Nephron progenitor cell (in vitro differentiated cells): ENCODE results near the gene MAML2.

Source experiments
- DNase-seq: peaks from one replicate; pipeline ENCODE4 v3.0.0; 2021
- H3K27ac Mint-ChIP-seq: 2 replicates; pipeline ENCODE4 v1.8.0; 2021; ENCODE audit warnings: mild to moderate bottlenecking, moderate library complexity, mixed read lengths
- H3K27me3 Mint-ChIP-seq: 2 replicates; pipeline ENCODE4 v1.8.0; 2021; ENCODE audit warnings: mild to moderate bottlenecking, low read depth, mixed read lengths; ENCODE audit not compliant: poor library complexity
- H3K36me3 Mint-ChIP-seq: 2 replicates; pipeline ENCODE4 v1.8.0; 2021; ENCODE audit warnings: low read depth, mixed read lengths
- H3K4me1 Mint-ChIP-seq: 2 replicates; pipeline ENCODE4 v1.8.0; 2021; ENCODE audit warnings: mixed read lengths
- H3K4me3 Mint-ChIP-seq: 2 replicates; pipeline ENCODE4 v1.8.0; 2021; ENCODE audit warnings: mild to moderate bottlenecking, moderate library complexity, mixed read lengths
- H3K9me3 Mint-ChIP-seq: 2 replicates; pipeline ENCODE4 v1.8.0; 2021; ENCODE audit warnings: mild to moderate bottlenecking, moderate library complexity, mixed read lengths
- TF ChIP-seq, protein P1 (sequence below): fragments of 200-600 bp; sonication (generic); IDR thresholded peaks from 2 replicates; pipeline ENCODE4 v1.5.0; 2021; ENCODE audit warnings: antibody characterized with exemption

Gene MAML2

DNA sequence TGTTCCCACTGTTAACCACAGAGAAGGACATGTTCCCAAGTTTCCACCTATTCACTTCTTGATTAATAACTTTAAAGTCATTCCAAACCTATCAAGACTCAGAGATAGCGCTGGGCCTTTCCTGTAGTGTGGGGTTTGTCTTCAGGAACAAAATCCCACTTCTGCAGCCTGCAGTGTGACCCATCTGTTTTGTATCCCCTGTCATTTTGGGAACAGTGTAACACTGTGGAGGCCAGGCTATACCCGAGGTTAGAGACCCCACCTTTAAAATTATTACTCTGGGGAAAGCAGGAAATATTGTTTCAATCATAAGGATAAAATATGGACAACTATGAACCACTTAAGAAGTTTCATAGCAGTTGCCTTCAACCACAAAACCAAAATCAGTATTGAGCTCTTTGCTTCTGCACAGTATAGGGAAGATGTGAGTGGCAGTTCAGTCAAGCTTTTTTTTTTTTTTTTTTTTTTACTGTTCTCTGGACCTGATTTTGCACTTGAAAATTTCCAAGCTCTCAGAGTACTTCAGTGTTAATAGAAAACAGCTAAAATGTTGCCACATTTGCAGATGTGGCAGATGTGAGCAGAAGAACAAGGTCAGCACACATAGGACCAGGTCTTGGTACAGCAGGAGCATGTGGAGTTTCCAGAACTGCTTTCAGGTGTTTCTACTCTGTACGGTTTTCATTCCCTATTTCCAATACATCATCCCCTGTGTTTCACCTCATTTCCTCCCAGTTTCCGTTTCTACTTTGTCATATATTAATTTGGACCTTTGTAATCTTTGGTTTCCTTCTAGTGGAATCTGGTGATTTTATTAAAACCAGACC, 121.5 kb downstream of the MAML2 start:
- DNase-seq: no peak
- Mint-ChIP-seq H3K36me3 (peaks cover 6% of the 10 kb centered on the region), H3K9me3 (no peaks in the 10 kb centered on the region), H3K27me3 (no peaks in the 10 kb centered on the region), H3K4me1 (peaks cover 77% of the 10 kb centered on the region), H3K27ac (peak overlapping the region; percentile 92), H3K4me3 (no peak overlapping the region)
- TF ChIP-seq, protein P1, sequence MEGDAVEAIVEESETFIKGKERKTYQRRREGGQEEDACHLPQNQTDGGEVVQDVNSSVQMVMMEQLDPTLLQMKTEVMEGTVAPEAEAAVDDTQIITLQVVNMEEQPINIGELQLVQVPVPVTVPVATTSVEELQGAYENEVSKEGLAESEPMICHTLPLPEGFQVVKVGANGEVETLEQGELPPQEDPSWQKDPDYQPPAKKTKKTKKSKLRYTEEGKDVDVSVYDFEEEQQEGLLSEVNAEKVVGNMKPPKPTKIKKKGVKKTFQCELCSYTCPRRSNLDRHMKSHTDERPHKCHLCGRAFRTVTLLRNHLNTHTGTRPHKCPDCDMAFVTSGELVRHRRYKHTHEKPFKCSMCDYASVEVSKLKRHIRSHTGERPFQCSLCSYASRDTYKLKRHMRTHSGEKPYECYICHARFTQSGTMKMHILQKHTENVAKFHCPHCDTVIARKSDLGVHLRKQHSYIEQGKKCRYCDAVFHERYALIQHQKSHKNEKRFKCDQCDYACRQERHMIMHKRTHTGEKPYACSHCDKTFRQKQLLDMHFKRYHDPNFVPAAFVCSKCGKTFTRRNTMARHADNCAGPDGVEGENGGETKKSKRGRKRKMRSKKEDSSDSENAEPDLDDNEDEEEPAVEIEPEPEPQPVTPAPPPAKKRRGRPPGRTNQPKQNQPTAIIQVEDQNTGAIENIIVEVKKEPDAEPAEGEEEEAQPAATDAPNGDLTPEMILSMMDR: no peak

DNA sequence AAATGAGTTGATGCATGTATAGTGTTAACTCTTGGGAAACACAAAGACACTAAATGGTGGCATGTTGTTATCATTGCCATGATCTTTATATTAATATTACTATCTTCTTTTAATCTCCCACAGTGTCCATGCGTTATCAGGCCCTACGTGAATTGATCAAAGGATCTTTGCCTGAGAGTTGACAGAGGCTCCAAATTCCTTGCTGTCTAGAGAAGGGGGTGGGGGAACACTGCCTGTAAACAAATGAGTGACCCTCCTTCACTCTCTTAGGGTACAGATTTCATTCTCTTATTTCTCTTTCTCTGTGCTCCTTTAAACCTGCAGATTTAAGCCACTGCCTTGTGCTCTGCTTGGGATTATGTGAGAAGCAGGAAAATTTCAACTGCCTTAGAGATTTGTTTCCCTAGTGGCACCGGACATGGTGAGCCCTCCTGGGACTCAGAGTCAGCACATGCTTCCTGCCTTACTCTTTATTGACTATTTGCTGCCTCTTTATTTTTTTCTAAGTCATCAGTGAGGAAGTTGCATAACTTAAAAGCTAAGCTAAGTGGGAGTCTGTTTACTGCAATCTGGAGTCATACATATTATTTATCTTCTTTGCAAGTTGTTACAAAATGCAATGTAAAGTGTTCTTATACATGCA, 122.9 kb downstream of the MAML2 start:
- TF ChIP-seq, protein P1: no peak
- DNase-seq: no peak
- peak overlapping the region; percentile 95 for H3K27ac Mint-ChIP-seq
- H3K36me3 Mint-ChIP-seq: peaks cover 6% of the 10 kb centered on the region
- peaks cover 88% of the 10 kb centered on the region for H3K4me1 Mint-ChIP-seq
- peak overlapping the region; percentile 55 for H3K4me3 Mint-ChIP-seq
- no peaks in the 10 kb centered on the region for H3K9me3 Mint-ChIP-seq
- no peaks in the 10 kb centered on the region for H3K27me3 Mint-ChIP-seq

DNA sequence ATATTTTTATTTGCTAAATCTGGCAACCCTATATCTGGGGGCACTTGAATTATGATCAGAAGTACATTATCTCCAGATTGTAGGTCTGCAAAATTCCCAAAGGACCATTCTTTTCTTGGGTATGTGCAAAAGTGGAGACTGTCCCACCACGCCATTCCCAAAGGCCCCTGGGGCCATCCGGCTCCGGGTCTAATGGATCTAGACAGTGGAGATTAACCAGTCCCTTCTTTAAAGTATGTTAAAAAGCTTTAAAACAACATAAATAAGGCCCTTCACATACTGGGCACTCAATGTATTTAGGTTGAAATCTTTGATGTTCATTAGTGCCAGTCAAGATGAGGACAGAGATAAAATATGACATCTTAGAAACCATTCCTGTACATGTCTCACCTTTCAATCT, 124.1 kb downstream of the MAML2 start:
- DNase-seq: no peak
- H3K27me3 Mint-ChIP-seq: no peaks in the 10 kb centered on the region
- H3K4me3 Mint-ChIP-seq: peak overlapping the region; percentile 35
- H3K4me1 Mint-ChIP-seq: peaks cover 84% of the 10 kb centered on the region
- peak overlapping the region; percentile 39 for H3K27ac Mint-ChIP-seq
- TF ChIP-seq, protein P1: no peak
- peaks cover 6% of the 10 kb centered on the region for H3K36me3 Mint-ChIP-seq
- no peaks in the 10 kb centered on the region for H3K9me3 Mint-ChIP-seq

DNA sequence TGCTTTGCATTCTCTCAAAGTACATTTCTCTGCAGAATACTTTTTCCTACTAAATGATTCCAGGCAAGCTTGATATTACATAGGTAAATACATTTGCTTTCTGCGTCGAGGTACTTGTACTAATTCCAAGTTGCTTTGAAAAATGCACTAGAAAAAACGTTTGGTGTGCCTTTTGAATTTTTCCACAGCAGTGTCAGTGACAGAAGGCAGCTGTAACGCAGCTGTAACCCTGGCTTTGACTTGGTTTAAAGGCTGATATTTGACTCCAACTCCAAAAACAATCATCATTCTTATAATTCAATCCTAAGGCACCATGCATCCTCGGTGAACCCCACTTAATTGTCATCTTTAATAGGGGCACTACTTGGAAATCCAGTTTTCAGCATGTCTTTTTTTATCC, 125.0 kb downstream of the MAML2 start:
- no peaks in the 10 kb centered on the region for H3K27me3 Mint-ChIP-seq
- peaks cover 86% of the 10 kb centered on the region for H3K4me1 Mint-ChIP-seq
- DNase-seq: no peak
- TF ChIP-seq, protein P1: no peak
- no peaks in the 10 kb centered on the region for H3K9me3 Mint-ChIP-seq
- H3K27ac Mint-ChIP-seq: peak overlapping the region; percentile 92
- peaks cover 6% of the 10 kb centered on the region for H3K36me3 Mint-ChIP-seq
- no peak overlapping the region for H3K4me3 Mint-ChIP-seq

DNA sequence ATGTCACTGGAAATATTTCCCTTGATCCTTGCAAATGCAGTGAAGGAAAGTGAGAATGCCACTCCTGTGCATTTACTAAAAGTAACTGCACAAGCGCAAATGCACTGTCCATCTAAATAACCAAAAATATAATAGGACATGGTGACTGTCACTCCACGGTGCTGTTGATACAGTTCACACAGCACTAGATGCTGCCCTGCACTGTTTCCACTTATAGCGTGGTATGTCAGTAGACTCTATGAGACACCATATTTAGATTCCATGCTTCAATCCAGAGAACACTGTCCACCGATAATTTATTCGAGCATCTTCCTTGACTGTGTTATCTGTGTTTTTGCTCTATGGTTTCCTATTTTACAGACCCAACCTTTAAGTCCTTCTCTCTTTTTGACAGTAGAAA, 125.8 kb downstream of the MAML2 start:
- Mint-ChIP-seq H3K4me3 (no peak overlapping the region), H3K36me3 (peaks cover 6% of the 10 kb centered on the region), H3K9me3 (no peaks in the 10 kb centered on the region), H3K27ac (no peak overlapping the region), H3K4me1 (peaks cover 90% of the 10 kb centered on the region), H3K27me3 (no peaks in the 10 kb centered on the region)
- DNase-seq: no peak
- TF ChIP-seq, protein P1: no peak
